H9 (cell line): Measurements from ENCODE around the gene GLRX3. TPM values are rescaled to one million over a fixed set of nuclear protein-coding genes. Genes with fewer than 3 reads are reported as not detected.
"Not testable (repeated sequence)": the region's sequence is repeated elsewhere in the genome, so short reads cannot be mapped to it uniquely, and the experiment has no call there.

ENCODE experiments used
- DNase-seq: peaks from one replicate; pipeline ENCODE4 v3.0.0-alpha.2; 2017
- H2AFZ ChIP-seq: one replicate; pipeline ENCODE4 v1.6.1; 2013; ENCODE audit warnings: mild to moderate bottlenecking, low read length, control low read depth, moderate library complexity
- H2AK5ac ChIP-seq: 2 replicates; pipeline ENCODE4 v1.6.1; 2013; ENCODE audit warnings: low read length, control low read depth, mixed read lengths; ENCODE audit not compliant: insufficient read length
- H2BK120ac ChIP-seq: one replicate; pipeline ENCODE4 v1.6.1; 2013; ENCODE audit warnings: low read depth, mild to moderate bottlenecking, low read length, control low read depth, inconsistent platforms; ENCODE audit not compliant: poor library complexity, severe bottlenecking
- H2BK12ac ChIP-seq: 2 replicates; pipeline ENCODE4 v1.6.1; 2013; ENCODE audit warnings: low read length, control low read depth, mixed read lengths, low read depth; ENCODE audit not compliant: insufficient read length
- H2BK15ac ChIP-seq: 2 replicates; pipeline ENCODE4 v1.6.1; 2013; ENCODE audit warnings: low read depth, low read length, control low read depth
- H2BK20ac ChIP-seq: one replicate; pipeline ENCODE4 v1.6.1; 2013; ENCODE audit warnings: low read depth, mild to moderate bottlenecking, low read length, control low read depth, inconsistent platforms; ENCODE audit not compliant: poor library complexity, severe bottlenecking
- H2BK5ac ChIP-seq: 2 replicates; pipeline ENCODE4 v1.6.1; 2013; ENCODE audit warnings: low read length, control low read depth, mixed read lengths; ENCODE audit not compliant: insufficient read length
- H3K14ac ChIP-seq: 2 replicates; pipeline ENCODE4 v1.6.1; 2013; ENCODE audit warnings: low read length, control low read depth; ENCODE audit not compliant: insufficient read depth
- H3K18ac ChIP-seq: 2 replicates; pipeline ENCODE4 v1.6.1; 2013; ENCODE audit warnings: low read depth, mild to moderate bottlenecking, mixed read lengths, low read length, control low read depth; ENCODE audit not compliant: insufficient read length
- H3K23ac ChIP-seq: 2 replicates; pipeline ENCODE4 v1.6.1; 2013; ENCODE audit warnings: low read length, control low read depth, mixed read lengths, low read depth; ENCODE audit not compliant: insufficient read length
- H3K23me2 ChIP-seq: 2 replicates; pipeline ENCODE4 v1.6.1; 2013; ENCODE audit warnings: low read depth, mild to moderate bottlenecking, mixed read lengths, low read length, control low read depth; ENCODE audit not compliant: insufficient read length, poor library complexity, severe bottlenecking
- H3K27ac ChIP-seq: 2 replicates; pipeline ENCODE4 v1.5.1; 2013; ENCODE audit warnings: low read length, control low read depth, mixed read lengths, low read depth; ENCODE audit not compliant: insufficient read length
- H3K27me3 ChIP-seq: 2 replicates; pipeline ENCODE4 v1.6.1; 2013; ENCODE audit warnings: low read length, control low read depth, inconsistent platforms; ENCODE audit not compliant: insufficient read depth
- H3K4ac ChIP-seq: 2 replicates; pipeline ENCODE4 v1.6.1; 2013; ENCODE audit warnings: low read depth, mild to moderate bottlenecking, control low read depth, inconsistent platforms, low read length, moderate library complexity
- H3K4me1 ChIP-seq: 2 replicates; pipeline ENCODE4 v1.6.1; 2013; ENCODE audit warnings: low read length, control low read depth, inconsistent platforms; ENCODE audit not compliant: insufficient read depth
- H3K4me2 ChIP-seq: 2 replicates; pipeline ENCODE4 v1.6.1; 2013; ENCODE audit warnings: low read length, control low read depth, mixed read lengths; ENCODE audit not compliant: insufficient read length, insufficient read depth
- H3K56ac ChIP-seq: 2 replicates; pipeline ENCODE4 v1.6.1; 2013; ENCODE audit warnings: low read depth, mild to moderate bottlenecking, mixed read lengths, low read length, control low read depth; ENCODE audit not compliant: insufficient read length
- H3K79me1 ChIP-seq: 2 replicates; pipeline ENCODE4 v1.6.1; 2013; ENCODE audit warnings: low read depth, mild to moderate bottlenecking, moderate library complexity, low read length, control low read depth, inconsistent platforms; ENCODE audit not compliant: insufficient read depth, poor library complexity, severe bottlenecking
- H3K79me2 ChIP-seq: 2 replicates; pipeline ENCODE4 v1.6.1; 2013; ENCODE audit warnings: low read length, control low read depth, inconsistent platforms; ENCODE audit not compliant: insufficient read depth
- H3K9ac ChIP-seq: 2 replicates; pipeline ENCODE4 v1.6.1; 2013; ENCODE audit warnings: low read length, control low read depth, mixed read lengths; ENCODE audit not compliant: insufficient read length; ENCODE audit errors: extremely low read depth
- H3K9me3 ChIP-seq: one replicate; pipeline ENCODE4 v1.6.1; 2013; ENCODE audit warnings: low read depth, low read length, inconsistent platforms; ENCODE audit not compliant: control insufficient read depth
- H3T11ph ChIP-seq: one replicate; pipeline ENCODE4 v1.6.1; 2013; ENCODE audit warnings: mild to moderate bottlenecking, low read length, control low read depth, inconsistent platforms
- H4K20me1 ChIP-seq: one replicate; pipeline ENCODE4 v1.6.1; 2013; ENCODE audit not compliant: control insufficient read depth, insufficient read length, insufficient read depth
- H4K5ac ChIP-seq: 2 replicates; pipeline ENCODE4 v1.6.1; 2013; ENCODE audit warnings: low read depth, mild to moderate bottlenecking, mixed read lengths, low read length, control low read depth; ENCODE audit not compliant: insufficient read length
- H4K8ac ChIP-seq: replicated peaks from 2 replicates; pipeline ENCODE4 v1.6.1; 2013; ENCODE audit warnings: low read length, control low read depth, mixed read lengths, low read depth; ENCODE audit not compliant: insufficient read length
- H4K91ac ChIP-seq: 2 replicates; pipeline ENCODE4 v1.6.1; 2013; ENCODE audit warnings: low read depth, mild to moderate bottlenecking, moderate library complexity, mixed read lengths, low read length, control low read depth; ENCODE audit not compliant: insufficient read length
- H3K27ac Mint-ChIP-seq, 3 experiments: 2 replicates in 2 of 3; 3 replicates in 1 of 3; pipeline ENCODE4 v1.8.0; 2020 to 2021; ENCODE audit warnings: mixed read lengths in 3 of 3, mild to moderate bottlenecking in 1 of 3, moderate library complexity in 1 of 3
- H3K27me3 Mint-ChIP-seq: 2 replicates; pipeline ENCODE4 v1.8.0; 2021; ENCODE audit warnings: low read depth, mild to moderate bottlenecking, moderate library complexity, mixed read lengths
- H3K36me3 Mint-ChIP-seq, 3 experiments: 2 replicates in 2 of 3; 3 replicates in 1 of 3; pipeline ENCODE4 v1.8.0; 2020 to 2021; ENCODE audit warnings: low read depth in 3 of 3, mixed read lengths in 3 of 3; ENCODE audit not compliant: insufficient read depth in 1 of 3
- H3K4me1 Mint-ChIP-seq, 2 experiments: 2 replicates each; pipeline ENCODE4 v1.8.0; 2020; ENCODE audit warnings: mixed read lengths in 2 of 2
- H3K4me3 Mint-ChIP-seq, 2 experiments: 2 replicates in 1 of 2; 3 replicates in 1 of 2; pipeline ENCODE4 v1.8.0; 2020 to 2021; ENCODE audit warnings: mild to moderate bottlenecking in 2 of 2, mixed read lengths in 2 of 2, moderate library complexity in 1 of 2
- H3K9me3 Mint-ChIP-seq, 2 experiments: 2 replicates in 1 of 2; 3 replicates in 1 of 2; pipeline ENCODE4 v1.8.0; 2020; ENCODE audit warnings: mild to moderate bottlenecking in 2 of 2, mixed read lengths in 2 of 2, moderate library complexity in 1 of 2
- WGBS: extraction: QIAGEN DNeasy Blood & Tissue Kit; methylation state at CpG from one replicate; pipeline ENCODE4 v1.1.7; 2013; ENCODE audit warnings: missing lambda C conversion rate, low lambda C conversion rate, mixed read lengths; ENCODE audit not compliant: insufficient read length; ENCODE audit errors: extremely low coverage; 5-methylcytosine and 5-hydroxymethylcytosine counted together
- long read RNA-seq: library from polyadenylated mRNA; unstranded; transcript quantifications from one replicate; pipeline ENCODE4 v2.0.0, GENCODE V29; 2020
- total RNA-seq: library from RNA; stranded (reverse); gene quantifications from 2 replicates; pipeline ENCODE4 v1.2.1, GENCODE V29; 2021
- TF ChIP-seq, protein P1 (sequence below): fragments of 200-600 bp; sonication (generic); conservative IDR thresholded peaks from 3 replicates; pipeline ENCODE4 v1.8.0; 2021; ENCODE audit warnings: antibody characterized with exemption, mild to moderate bottlenecking

GLRX3 gene
- total RNA-seq: 135 and 139 TPM in 2 replicates
- long read RNA-seq, transcript GLRX3-202 (12 exons, 3,827 nt): minor isoform, 116 of 896 reads
- long read RNA-seq, transcript GLRX3-201 (11 exons, 1,302 nt): major isoform, 737 of 896 reads
- long read RNA-seq, partial matches to known transcripts: 15 of 896 reads
- long read RNA-seq, other reads (novel, unspliced or antisense): 27 of 896 reads

GRCh38 chr10:130136226-130137089, at the start of gene GLRX3:
GLRX3 (plus strand) TSS chr10:130136391; CDS start chr10:130136421, 30 bp downstream.
- Mint-ChIP-seq H3K4me1 (peaks cover 14 to 17% of the 10 kb centered on the region in 2 experiments), H3K4me3 (peak within 1 kb of the TSS; percentile 91 to 93), H3K27ac (peak within 1 kb of the TSS in 2 of 3 experiments; percentile 79 to 92; a peak in 3 of 7 replicates), H3K27me3 (peaks cover 5% of the 10 kb centered on the region), H3K36me3 (peaks cover 8 to 21% (median 9%) of the 10 kb centered on the region in 3 experiments), H3K9me3 (no peaks in the 10 kb centered on the region)
- H3K23ac ChIP-seq: no peak within 1 kb of the TSS
- H4K20me1 ChIP-seq: no peaks in the 10 kb centered on the region
- no peak within 1 kb of the TSS for H2AFZ ChIP-seq
- peak within 1 kb of the TSS; percentile 91 for H3K18ac ChIP-seq
- H2BK5ac ChIP-seq: no peak within 1 kb of the TSS
- H3K14ac ChIP-seq: no peak within 1 kb of the TSS; the same call in 1 of the 2 replicates
- H3K23me2 ChIP-seq: peaks cover 10% of the 10 kb centered on the region
- H3K9ac ChIP-seq: peak within 1 kb of the TSS; percentile 91
- no peak within 1 kb of the TSS for H3K4ac ChIP-seq
- H3K9me3 ChIP-seq: no peaks in the 10 kb centered on the region
- TF ChIP-seq, protein P1, sequence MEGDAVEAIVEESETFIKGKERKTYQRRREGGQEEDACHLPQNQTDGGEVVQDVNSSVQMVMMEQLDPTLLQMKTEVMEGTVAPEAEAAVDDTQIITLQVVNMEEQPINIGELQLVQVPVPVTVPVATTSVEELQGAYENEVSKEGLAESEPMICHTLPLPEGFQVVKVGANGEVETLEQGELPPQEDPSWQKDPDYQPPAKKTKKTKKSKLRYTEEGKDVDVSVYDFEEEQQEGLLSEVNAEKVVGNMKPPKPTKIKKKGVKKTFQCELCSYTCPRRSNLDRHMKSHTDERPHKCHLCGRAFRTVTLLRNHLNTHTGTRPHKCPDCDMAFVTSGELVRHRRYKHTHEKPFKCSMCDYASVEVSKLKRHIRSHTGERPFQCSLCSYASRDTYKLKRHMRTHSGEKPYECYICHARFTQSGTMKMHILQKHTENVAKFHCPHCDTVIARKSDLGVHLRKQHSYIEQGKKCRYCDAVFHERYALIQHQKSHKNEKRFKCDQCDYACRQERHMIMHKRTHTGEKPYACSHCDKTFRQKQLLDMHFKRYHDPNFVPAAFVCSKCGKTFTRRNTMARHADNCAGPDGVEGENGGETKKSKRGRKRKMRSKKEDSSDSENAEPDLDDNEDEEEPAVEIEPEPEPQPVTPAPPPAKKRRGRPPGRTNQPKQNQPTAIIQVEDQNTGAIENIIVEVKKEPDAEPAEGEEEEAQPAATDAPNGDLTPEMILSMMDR: no peak
- no peak within 1 kb of the TSS for H4K5ac ChIP-seq
- H3K4me1 ChIP-seq: peaks cover 2% of the 10 kb centered on the region; the same call in 1 of the 2 replicates
- no peak within 1 kb of the TSS for H2BK20ac ChIP-seq
- no peak within 1 kb of the TSS for H2BK15ac ChIP-seq
- H3K79me1 ChIP-seq: peaks cover 10% of the 10 kb centered on the region
- DNase-seq: peak; percentile 90
- peaks cover 27% of the 10 kb centered on the region; the same call in 1 of the 2 replicates for H3K79me2 ChIP-seq
- no peak within 1 kb of the TSS for H4K91ac ChIP-seq
- no CpG with 5 or more reads among the region's 96 CpGs for WGBS
- H2BK120ac ChIP-seq: no peak within 1 kb of the TSS
- H2BK12ac ChIP-seq: no peak within 1 kb of the TSS
- no peak within 1 kb of the TSS for H4K8ac ChIP-seq
- H2AK5ac ChIP-seq: no peak within 1 kb of the TSS
- no peak within 1 kb of the TSS for H3T11ph ChIP-seq
- no peaks in the 10 kb centered on the region for H3K27me3 ChIP-seq
- peak within 1 kb of the TSS; percentile 97 for H3K4me2 ChIP-seq
- H3K27ac ChIP-seq: no peak within 1 kb of the TSS
- H3K56ac ChIP-seq: no peak within 1 kb of the TSS

DNA sequence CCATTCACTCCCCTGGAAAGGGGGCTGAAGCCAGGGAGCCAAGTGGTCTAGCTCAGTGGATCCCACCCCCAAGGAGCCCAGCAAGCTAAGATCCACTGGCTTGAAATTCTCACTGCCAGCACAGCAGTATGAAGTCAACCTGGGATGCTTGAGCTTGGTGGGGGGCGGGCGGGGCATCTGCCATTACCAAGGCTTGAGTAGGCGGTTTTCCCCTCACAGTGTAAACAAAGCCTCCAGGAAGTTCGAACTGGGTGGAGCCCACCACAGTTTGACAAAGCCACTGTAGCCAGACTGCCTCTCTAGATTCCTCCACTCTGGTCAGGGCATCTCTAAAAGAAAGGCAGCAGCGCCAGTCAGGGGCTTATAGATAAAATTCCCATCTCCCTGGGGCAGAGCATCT, 45.6 kb upstream of the GLRX3 start:
- H2BK20ac ChIP-seq, H3K36me3 Mint-ChIP-seq, H3K9ac ChIP-seq, H3K9me3 ChIP-seq, H2BK15ac ChIP-seq, H3K79me1 ChIP-seq, H3K27me3 ChIP-seq, H2AK5ac ChIP-seq, DNase-seq, H3K14ac ChIP-seq, H4K5ac ChIP-seq, H3K4me2 ChIP-seq, H3K27ac ChIP-seq, H2BK12ac ChIP-seq, H3K18ac ChIP-seq, H2BK120ac ChIP-seq, H3K27ac Mint-ChIP-seq, H3K23me2 ChIP-seq, H4K8ac ChIP-seq, H4K91ac ChIP-seq, H3K4me3 Mint-ChIP-seq, H3K4me1 ChIP-seq, H3K23ac ChIP-seq, H4K20me1 ChIP-seq, H3K4ac ChIP-seq, H3K4me1 Mint-ChIP-seq, H2AFZ ChIP-seq, H3T11ph ChIP-seq, H2BK5ac ChIP-seq, H3K27me3 Mint-ChIP-seq, H3K9me3 Mint-ChIP-seq, H3K56ac ChIP-seq, H3K79me2 ChIP-seq: not testable (repeated sequence)
- WGBS: no CpG with 5 or more reads among the region's 5 CpGs
